WTC11 (cell line): Measurements from ENCODE around the gene ANKRD2. TPM values are rescaled to one million over a fixed set of nuclear protein-coding genes. Genes with fewer than 3 reads are reported as not detected.

Experiments
- ATAC-seq: fragments of 200-7000 bp; cut with Tn5 transposase; 2 replicates; pipeline ENCODE4 v1.10.0; 2021; ENCODE audit warnings: mild to moderate bottlenecking, moderate library complexity
- CTCF ChIA-PET: fragments of 300-600 bp; sonication (Branson Sonifier 250); formaldehyde crosslinking; loops from one replicate; lab custom pipeline; 2021; ENCODE audit warnings: antibody characterized with exemption; lab: Charles Lee
- POLR2A ChIA-PET: fragments of 350-600 bp; sonication (Branson Sonifier 250); formaldehyde crosslinking; loops from one replicate; lab custom pipeline; 2021; ENCODE audit warnings: antibody characterized with exemption; lab: Charles Lee
- DNase-seq: peaks from one replicate; pipeline ENCODE4 v3.0.0; 2021; ENCODE audit warnings: low spot score
- H3K27ac Mint-ChIP-seq: 2 replicates; pipeline ENCODE4 v1.8.0; 2021; ENCODE audit warnings: mixed read lengths
- H3K27me3 Mint-ChIP-seq: 2 replicates; pipeline ENCODE4 v1.8.0; 2021; ENCODE audit warnings: low read depth, mild to moderate bottlenecking, moderate library complexity, mixed read lengths
- H3K36me3 Mint-ChIP-seq: 2 replicates; pipeline ENCODE4 v1.8.0; 2021; ENCODE audit warnings: mixed read lengths
- H3K4me1 Mint-ChIP-seq: 2 replicates; pipeline ENCODE4 v1.8.0; 2022; ENCODE audit warnings: mixed read lengths
- H3K4me3 Mint-ChIP-seq: 2 replicates; pipeline ENCODE4 v1.8.0; 2021; ENCODE audit warnings: mild to moderate bottlenecking, moderate library complexity, mixed read lengths
- H3K9me3 Mint-ChIP-seq: 2 replicates; pipeline ENCODE4 v1.8.0; 2021; ENCODE audit warnings: mixed read lengths
- ARID4B ChIP-seq: sonication (generic); formaldehyde crosslinking; IDR thresholded peaks from 2 replicates; pipeline ENCODE4 v1.8.0; 2023; ENCODE audit warnings: missing genetic modification reagents, mild to moderate bottlenecking, borderline replicate concordance
- ATF1 ChIP-seq: sonication (generic); formaldehyde crosslinking; IDR thresholded peaks from 2 replicates; pipeline ENCODE4 v1.8.1; 2023; ENCODE audit warnings: mild to moderate bottlenecking, moderate library complexity, missing genetic modification reagents
- CDX4 ChIP-seq: fragments of 250-450 bp; sonication (Bioruptor Pico); IDR thresholded peaks from 2 replicates; pipeline ENCODE4 v1.9.0; 2021; ENCODE audit warnings: moderate library complexity, mild to moderate bottlenecking, inconsistent platforms, borderline replicate concordance
- FOXK1 ChIP-seq: sonication (generic); formaldehyde crosslinking; IDR thresholded peaks from 2 replicates; pipeline ENCODE4 v1.8.0; 2022; ENCODE audit warnings: mild to moderate bottlenecking, moderate library complexity, missing genetic modification reagents
- JAZF1 ChIP-seq: fragments of 250-450 bp; sonication (Bioruptor Pico); IDR thresholded peaks from 2 replicates; pipeline ENCODE4 v1.9.0; 2021; ENCODE audit warnings: moderate library complexity, mild to moderate bottlenecking, inconsistent platforms
- MYBL2 ChIP-seq: sonication (generic); formaldehyde crosslinking; IDR thresholded peaks from 2 replicates; pipeline ENCODE4 v1.8.1; 2023; ENCODE audit warnings: mild to moderate bottlenecking, moderate library complexity, missing genetic modification reagents
- NFE2L1 ChIP-seq: sonication (generic); formaldehyde crosslinking; IDR thresholded peaks from 2 replicates; pipeline ENCODE4 v1.8.1; 2023; ENCODE audit warnings: missing genetic modification reagents
- SP1 ChIP-seq: sonication (generic); formaldehyde crosslinking; conservative IDR thresholded peaks from 2 replicates; pipeline ENCODE4 v1.8.1; 2022; ENCODE audit warnings: missing genetic modification reagents
- ZNF232 ChIP-seq: sonication (generic); formaldehyde crosslinking; IDR thresholded peaks from 2 replicates; pipeline ENCODE4 v1.8.0; 2022; ENCODE audit warnings: mild to moderate bottlenecking, missing genetic modification reagents
- ZNF263 ChIP-seq: sonication (generic); formaldehyde crosslinking; IDR thresholded peaks from 2 replicates; pipeline ENCODE4 v1.8.1; 2022; ENCODE audit warnings: low read depth, mild to moderate bottlenecking, moderate library complexity, missing genetic modification reagents
- ZNF423 ChIP-seq: fragments of 250-450 bp; sonication (Bioruptor Pico); IDR thresholded peaks from 2 replicates; pipeline ENCODE4 v2.1.2; 2022; ENCODE audit warnings: mild to moderate bottlenecking, moderate library complexity
- total RNA-seq: library from RNA; stranded (reverse); gene quantifications from 3 replicates; pipeline ENCODE4 v1.2.3, GENCODE V29; 2021
- TF ChIP-seq, protein P1 (sequence below): sonication (generic); formaldehyde crosslinking; IDR thresholded peaks from 2 replicates; pipeline ENCODE4 v1.8.1; 2022; ENCODE audit warnings: low read depth, missing genetic modification reagents, borderline replicate concordance
- TF ChIP-seq, protein P2 (sequence below): sonication (generic); formaldehyde crosslinking; IDR thresholded peaks from 2 replicates; pipeline ENCODE4 v1.8.1; 2023; ENCODE audit warnings: mild to moderate bottlenecking, moderate library complexity, missing genetic modification reagents
- TF ChIP-seq, protein P3 (sequence below): fragments of 250-450 bp; sonication (Bioruptor Pico); IDR thresholded peaks from 2 replicates; pipeline ENCODE4 v2.1.2; 2022; ENCODE audit warnings: mild to moderate bottlenecking, moderate library complexity
- TF ChIP-seq, protein P4 (sequence below): fragments of 250-450 bp; sonication (Bioruptor Pico); conservative IDR thresholded peaks from 2 replicates; pipeline ENCODE4 v1.9.0; 2021; ENCODE audit warnings: mild to moderate bottlenecking

Gene ANKRD2
- total RNA-seq, 1 experiment from 2014 or later = not detected

DNA sequence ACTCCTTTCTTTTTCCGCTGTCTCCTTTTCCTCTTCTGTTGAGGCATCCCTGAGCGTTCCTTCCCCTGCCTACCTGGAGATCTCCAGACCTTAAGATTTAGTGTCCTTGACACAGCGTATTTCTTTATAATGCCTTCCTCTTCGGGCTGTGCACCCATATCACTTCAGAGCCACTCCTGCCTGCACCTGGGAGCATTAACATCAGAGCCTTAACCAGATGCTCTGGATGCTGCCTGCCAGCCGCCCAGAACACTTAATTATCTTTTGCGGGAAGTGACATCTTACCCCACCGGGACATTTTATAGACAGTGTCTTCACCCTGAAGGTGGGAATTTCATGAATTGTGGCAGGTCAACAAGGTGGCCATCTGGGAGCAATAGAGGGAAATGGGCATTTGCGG lies 49.6 kb upstream of the ANKRD2 start:
- no peak for TF ChIP-seq NFE2L1 (CRISPR knock-in tag)
- TF ChIP-seq MYBL2 (CRISPR knock-in tag) = no peak
- peaks cover 4% of the 10 kb centered on the region; the same call in 1 of the 2 replicates for H3K36me3 Mint-ChIP-seq
- H3K27me3 Mint-ChIP-seq = no peaks in the 10 kb centered on the region; the same call in 1 of the 2 replicates
- CTCF ChIA-PET = interaction anchor here (1.6 to 3.5 kb wide), 3 partner anchors 11 to 59 kb away, joined by 6 to 47 read pairs (median 15); partner anchors contain the start of gene UBTD1
- DNase-seq = no peak
- peaks cover 32% of the 10 kb centered on the region for H3K4me1 Mint-ChIP-seq
- ATAC-seq = no peak
- H3K9me3 Mint-ChIP-seq = no peaks in the 10 kb centered on the region
- H3K4me3 Mint-ChIP-seq = no peak overlapping the region
- POLR2A ChIA-PET = no interaction called here
- H3K27ac Mint-ChIP-seq = peak overlapping the region; percentile 72

DNA sequence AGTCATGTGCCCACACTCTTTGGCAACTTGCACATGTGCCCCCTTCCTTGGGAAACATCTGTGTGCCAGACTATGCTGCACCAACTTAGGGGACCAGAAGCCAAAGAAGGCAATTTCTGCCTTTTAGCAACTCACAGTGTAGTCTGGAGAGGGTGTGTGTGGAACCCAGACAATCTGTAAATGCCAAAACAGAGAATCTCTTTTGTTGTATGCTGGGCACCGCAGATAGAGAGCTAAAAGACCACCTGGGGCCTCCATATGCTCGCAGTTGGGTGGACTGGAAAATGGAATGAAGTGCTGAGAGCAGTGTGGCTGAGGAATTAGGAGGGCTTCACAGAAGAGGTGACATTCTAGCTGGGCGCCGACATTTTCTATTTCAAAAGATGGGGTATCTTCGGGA lies 47.5 kb upstream of the ANKRD2 start:
- POLR2A ChIA-PET = no interaction called here
- Mint-ChIP-seq H3K9me3 (peaks cover 4% of the 10 kb centered on the region), H3K4me1 (peaks cover 16% of the 10 kb centered on the region), H3K27me3 (no peaks in the 10 kb centered on the region; the same call in 1 of the 2 replicates)
- DNase-seq = no peak
- TF ChIP-seq, protein P1, sequence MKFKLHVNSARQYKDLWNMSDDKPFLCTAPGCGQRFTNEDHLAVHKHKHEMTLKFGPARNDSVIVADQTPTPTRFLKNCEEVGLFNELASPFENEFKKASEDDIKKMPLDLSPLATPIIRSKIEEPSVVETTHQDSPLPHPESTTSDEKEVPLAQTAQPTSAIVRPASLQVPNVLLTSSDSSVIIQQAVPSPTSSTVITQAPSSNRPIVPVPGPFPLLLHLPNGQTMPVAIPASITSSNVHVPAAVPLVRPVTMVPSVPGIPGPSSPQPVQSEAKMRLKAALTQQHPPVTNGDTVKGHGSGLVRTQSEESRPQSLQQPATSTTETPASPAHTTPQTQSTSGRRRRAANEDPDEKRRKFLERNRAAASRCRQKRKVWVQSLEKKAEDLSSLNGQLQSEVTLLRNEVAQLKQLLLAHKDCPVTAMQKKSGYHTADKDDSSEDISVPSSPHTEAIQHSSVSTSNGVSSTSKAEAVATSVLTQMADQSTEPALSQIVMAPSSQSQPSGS (CRISPR knock-in tag) = no peak
- TF ChIP-seq, protein P2, sequence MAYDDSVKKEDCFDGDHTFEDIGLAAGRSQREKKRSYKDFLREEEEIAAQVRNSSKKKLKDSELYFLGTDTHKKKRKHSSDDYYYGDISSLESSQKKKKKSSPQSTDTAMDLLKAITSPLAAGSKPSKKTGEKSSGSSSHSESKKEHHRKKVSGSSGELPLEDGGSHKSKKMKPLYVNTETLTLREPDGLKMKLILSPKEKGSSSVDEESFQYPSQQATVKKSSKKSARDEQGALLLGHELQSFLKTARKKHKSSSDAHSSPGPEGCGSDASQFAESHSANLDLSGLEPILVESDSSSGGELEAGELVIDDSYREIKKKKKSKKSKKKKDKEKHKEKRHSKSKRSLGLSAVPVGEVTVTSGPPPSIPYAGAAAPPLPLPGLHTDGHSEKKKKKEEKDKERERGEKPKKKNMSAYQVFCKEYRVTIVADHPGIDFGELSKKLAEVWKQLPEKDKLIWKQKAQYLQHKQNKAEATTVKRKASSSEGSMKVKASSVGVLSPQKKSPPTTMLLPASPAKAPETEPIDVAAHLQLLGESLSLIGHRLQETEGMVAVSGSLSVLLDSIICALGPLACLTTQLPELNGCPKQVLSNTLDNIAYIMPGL (CRISPR knock-in tag) = no peak
- no peak for TF ChIP-seq SP1 (CRISPR knock-in tag)
- TF ChIP-seq, all 79 proteins: peak for 0
- ATAC-seq = no peak
- Mint-ChIP-seq H3K27ac (no peak overlapping the region), H3K4me3 (no peak overlapping the region), H3K36me3 (peaks cover 9% of the 10 kb centered on the region)
- CTCF ChIA-PET = interaction anchor here (0.8 to 2.2 kb wide), 3 partner anchors 9 to 47 kb away, joined by 3 to 9 read pairs (median 7); no protein-coding TSS in a partner anchor

DNA sequence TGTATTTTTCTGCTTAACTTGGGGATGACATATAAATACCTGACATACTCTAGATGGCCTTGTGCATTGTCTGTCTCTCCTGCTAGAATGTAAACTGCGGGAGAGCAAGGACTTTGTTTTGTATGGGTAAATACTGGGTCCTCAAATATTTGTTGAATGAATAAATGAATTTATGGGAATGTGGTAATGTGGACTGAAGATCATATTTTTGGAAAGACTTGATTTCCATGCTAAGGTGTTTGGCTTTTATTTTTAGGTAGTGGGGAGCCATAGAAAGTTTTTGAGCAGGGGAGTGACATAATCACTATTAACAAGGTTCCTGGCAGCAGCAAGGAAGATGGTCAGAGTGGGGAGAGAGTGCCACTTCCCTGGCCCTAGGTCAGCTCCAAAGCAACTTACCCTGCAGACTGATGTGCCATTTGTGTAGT lies 46.9 kb upstream of the ANKRD2 start:
- no peak overlapping the region for H3K27ac Mint-ChIP-seq
- H3K4me1 Mint-ChIP-seq = peaks cover 10% of the 10 kb centered on the region
- ChIA-PET CTCF (interaction anchor here (0.8 to 2.2 kb wide), 3 partner anchors 9 to 46 kb away, joined by 3 to 9 read pairs (median 7); no protein-coding TSS in a partner anchor), POLR2A (no interaction called here)
- no peak for DNase-seq
- H3K27me3 Mint-ChIP-seq = no peaks in the 10 kb centered on the region; the same call in 1 of the 2 replicates
- H3K4me3 Mint-ChIP-seq = no peak overlapping the region
- peaks cover 10% of the 10 kb centered on the region for H3K36me3 Mint-ChIP-seq
- no peak for ATAC-seq
- peaks cover 4% of the 10 kb centered on the region for H3K9me3 Mint-ChIP-seq
- TF ChIP-seq ZNF263 (CRISPR knock-in tag) = no peak
- TF ChIP-seq FOXK1 (CRISPR knock-in tag) = no peak
- no peak for TF ChIP-seq JAZF1 (CRISPR knock-in tag)
- no peak for TF ChIP-seq MYBL2 (CRISPR knock-in tag)
- no peak for TF ChIP-seq ZNF423
- no peak for TF ChIP-seq ATF1 (CRISPR knock-in tag)
- no peak for TF ChIP-seq ZNF232 (CRISPR knock-in tag)
- TF ChIP-seq CDX4 (CRISPR knock-in tag) = no peak
- TF ChIP-seq, protein P3, sequence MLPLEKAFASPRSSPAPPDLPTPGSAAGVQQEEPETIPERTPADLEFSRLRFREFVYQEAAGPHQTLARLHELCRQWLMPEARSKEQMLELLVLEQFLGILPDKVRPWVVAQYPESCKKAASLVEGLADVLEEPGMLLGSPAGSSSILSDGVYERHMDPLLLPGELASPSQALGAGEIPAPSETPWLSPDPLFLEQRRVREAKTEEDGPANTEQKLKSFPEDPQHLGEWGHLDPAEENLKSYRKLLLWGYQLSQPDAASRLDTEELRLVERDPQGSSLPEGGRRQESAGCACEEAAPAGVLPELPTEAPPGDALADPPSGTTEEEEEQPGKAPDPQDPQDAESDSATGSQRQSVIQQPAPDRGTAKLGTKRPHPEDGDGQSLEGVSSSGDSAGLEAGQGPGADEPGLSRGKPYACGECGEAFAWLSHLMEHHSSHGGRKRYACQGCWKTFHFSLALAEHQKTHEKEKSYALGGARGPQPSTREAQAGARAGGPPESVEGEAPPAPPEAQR (CRISPR knock-in tag) = no peak
- TF ChIP-seq, protein P4, sequence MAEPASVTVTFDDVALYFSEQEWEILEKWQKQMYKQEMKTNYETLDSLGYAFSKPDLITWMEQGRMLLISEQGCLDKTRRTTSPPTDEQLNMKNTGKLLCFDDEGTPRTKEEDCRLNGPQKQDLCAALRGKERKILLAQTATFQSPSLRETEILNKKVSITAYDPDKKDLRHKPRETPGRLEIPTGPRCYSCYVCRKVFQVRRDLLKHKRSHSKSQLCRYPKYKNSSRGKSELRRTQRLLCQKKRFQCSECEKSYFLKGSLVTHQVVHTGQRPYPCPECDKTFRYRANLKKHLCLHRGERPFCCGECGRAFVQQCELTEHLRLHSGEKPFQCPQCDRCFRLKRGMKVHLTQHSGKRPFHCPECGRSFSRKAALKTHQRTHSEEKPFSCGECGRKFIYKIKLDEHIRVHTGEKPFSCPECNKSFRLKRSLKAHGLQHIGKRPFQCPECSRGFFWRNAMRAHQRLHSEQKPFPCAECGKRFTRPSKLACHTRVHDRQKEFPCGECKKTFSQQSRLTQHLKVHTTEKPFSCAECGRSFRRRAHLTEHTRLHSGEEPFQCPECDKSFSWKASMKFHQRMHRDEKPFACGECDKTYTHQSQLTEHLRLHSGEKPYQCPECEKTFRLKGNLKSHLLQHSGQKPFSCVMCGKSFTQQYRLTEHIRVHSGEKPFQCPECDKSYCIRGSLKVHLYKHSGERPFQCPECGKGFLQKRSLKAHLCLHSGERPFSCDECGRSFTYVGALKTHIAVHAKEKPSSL = no peak
- no peak for TF ChIP-seq ARID4B (CRISPR knock-in tag)
